ENCODE measurements around the gene OR6K6.
A peak's percentile ranks its signal among the peaks of the same experiment; 100 is the strongest.

Gene OR6K6, protein sequence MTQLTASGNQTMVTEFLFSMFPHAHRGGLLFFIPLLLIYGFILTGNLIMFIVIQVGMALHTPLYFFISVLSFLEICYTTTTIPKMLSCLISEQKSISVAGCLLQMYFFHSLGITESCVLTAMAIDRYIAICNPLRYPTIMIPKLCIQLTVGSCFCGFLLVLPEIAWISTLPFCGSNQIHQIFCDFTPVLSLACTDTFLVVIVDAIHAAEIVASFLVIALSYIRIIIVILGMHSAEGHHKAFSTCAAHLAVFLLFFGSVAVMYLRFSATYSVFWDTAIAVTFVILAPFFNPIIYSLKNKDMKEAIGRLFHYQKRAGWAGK

DNA sequence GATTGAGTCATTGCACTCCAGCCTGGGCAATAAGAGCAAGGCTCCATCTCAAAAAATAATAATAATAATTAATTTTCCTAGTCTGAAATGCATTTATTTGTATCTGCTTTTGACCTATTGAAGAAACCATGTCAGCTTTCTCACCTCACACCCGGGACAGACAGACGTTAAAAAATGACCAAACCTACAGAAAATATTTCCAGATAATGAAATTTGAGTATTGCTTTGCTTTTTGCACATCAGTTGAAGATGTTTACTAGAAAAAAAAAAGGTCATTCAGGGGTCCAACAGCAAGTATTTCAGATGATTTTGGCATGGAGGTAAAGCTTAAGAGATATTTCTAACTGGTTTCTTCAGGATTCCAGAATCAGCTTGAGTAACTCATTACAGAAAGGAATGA lies at the start of gene OR6K6:
Gene OR6K6 (plus strand): TSS at position 301 of the 400 bp plus-strand sequence. CDS start 168 bp downstream, outside the sequence.
- no peak for DNase-seq

DNA sequence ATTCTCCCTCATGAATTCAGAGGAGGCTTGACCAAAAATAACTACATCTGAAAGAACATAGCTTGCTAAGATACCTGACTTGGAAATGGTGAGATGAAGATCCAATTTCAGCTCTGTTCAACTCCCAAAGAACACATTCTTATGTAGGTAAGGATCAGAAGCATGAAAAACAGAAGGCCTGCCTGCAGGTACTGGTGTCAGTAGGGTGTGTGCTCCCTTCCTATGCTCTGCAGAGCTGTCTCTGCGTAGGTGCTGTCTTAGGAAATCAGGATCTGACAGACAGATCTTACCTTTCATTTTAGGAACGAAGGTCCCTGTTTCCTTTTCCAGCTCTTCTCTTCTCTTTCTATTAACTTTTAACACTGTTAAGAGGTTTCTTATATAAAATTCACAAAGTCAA lies 48.4 kb upstream of the OR6K6 start:
- DNase-seq, result no peak

DNA sequence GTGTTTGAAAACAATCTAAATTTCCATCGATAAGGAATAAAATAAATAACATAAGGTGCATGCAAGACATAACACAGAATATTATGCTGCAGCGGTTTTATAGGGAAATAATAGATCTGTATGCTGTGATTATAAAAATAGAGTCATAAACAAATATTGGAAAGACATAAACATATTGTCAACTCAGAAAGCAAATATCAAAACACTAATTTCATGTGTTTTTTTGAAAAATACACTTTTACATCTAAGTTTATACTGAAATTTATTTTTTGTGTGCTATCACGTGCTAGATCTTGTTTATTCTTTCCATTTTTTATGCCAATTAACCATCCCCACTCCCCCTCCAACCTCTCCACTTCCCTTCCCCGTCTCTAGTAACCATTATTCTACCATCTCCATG lies 43.4 kb upstream of the OR6K6 start:
- no peak for DNase-seq

DNA sequence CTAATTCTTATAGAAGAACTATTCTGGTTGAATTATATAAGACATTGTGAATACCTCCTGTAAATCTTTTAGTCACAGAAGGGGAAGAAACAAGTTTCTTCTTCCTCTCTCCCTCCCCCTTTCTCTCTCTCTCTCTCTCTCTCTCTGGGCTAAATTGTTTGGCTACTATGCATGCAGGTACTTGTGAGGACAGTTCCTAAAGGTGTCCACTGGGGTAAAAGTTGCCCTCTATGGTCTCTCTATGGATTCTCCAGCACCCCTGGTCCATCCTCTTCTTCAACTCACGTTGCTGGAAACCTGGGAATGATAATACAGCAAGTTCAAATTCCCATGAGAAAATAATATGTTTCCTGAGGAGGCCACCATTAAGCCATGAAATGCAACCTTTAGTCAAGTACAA lies 39.8 kb upstream of the OR6K6 start:
- no peak for DNase-seq

DNA sequence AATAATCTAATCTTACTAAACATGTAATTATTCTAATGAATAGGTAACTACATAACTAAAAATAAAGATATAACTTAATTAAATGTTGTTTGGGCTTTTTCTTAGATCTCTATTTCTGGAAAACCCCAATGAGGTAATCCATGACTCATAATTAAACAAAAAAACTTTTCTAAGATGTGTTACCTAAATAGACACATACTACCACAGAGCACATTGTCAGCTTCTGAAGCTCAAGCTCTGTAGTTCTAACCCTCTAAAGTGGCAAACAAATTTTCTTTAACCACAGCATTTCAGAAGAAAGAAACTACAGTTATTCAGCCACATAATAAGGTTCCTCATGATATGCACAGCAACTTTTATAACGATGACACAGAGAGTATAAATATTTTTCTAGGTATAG lies 38.2 kb upstream of the OR6K6 start:
- no peak for DNase-seq

DNA sequence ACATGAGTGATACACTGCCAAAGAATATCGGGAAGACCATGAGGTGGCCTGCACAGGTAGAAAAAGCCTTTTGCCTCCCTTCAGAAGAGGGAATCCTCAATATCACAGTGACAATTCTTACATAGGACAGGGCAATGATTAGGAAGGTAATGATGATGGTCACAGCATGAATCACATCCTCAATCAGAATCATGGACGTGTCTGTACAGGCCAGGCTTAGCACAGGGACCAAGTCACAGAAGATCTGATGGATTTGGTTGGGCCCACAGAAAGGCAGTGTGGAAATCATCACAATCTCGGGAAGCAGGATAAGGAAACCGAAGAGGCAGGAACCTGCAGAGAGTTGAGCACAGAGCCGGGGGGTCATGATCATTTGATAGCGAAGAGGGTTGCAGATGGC lies 37.2 kb upstream of the OR6K6 start:
- DNase-seq, result no peak

DNA sequence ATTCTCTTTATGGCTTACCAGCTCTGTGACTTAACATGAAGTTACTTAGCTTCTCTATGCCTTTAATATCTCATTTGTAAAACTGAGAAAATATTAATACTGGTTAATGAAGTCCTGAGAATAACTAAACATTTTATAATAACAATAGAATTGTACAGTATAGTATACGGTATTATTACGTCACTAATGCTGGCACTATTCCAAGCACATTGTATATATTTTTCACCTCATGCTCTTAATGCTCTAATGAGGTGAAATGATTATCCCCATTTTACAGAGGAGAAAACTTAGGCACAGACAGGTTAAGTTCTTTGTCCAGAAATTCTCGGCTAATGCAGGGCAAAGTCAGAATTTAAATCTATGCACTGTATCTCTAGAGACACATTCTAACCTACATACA lies 34.9 kb upstream of the OR6K6 start:
- DNase-seq, result no peak

DNA sequence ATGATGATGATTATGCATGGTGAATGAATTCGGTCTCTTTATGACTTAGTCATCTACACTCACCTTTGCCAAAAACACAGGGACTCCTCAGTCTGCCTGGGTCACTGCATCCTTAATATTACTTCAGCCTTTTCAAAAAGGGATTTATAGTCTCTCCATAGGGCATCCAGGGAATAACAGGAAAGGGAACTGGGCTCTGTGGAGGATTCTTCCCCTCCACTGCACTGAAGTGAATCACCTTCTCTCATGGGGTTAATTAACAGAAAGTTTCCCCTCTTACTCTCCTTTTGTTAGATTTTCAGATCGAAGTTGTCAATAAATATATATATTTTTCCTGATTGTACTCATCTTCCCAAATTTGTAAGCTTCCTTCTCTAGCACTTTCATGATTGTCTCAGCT lies 33.9 kb upstream of the OR6K6 start, which contains the start of gene OR6K3:
Gene OR6K3 (minus strand): TSS at position 101 of the 400 bp plus-strand sequence. CDS start 2,605 bp downstream, outside the sequence.
- no peak for DNase-seq

DNA sequence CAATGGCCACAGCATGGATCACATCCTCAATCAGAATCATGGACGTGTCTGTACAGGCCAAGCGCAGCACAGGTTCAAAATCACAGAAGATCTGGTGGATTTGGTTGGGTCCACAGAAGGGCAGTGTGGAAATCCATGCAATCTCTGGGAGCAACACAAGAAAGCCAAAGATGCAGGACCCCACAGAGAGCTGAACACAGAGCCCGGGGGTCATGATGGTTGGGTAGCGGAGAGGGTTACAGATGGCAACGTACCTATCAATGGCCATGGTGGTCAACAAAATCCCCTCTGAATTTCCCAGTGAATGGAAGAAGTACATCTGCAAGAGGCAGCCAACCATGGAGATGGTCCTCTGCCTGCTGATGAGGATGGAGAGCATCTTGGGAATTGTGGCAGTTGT lies 30.1 kb upstream of the OR6K6 start:
- DNase-seq, result no peak

DNA sequence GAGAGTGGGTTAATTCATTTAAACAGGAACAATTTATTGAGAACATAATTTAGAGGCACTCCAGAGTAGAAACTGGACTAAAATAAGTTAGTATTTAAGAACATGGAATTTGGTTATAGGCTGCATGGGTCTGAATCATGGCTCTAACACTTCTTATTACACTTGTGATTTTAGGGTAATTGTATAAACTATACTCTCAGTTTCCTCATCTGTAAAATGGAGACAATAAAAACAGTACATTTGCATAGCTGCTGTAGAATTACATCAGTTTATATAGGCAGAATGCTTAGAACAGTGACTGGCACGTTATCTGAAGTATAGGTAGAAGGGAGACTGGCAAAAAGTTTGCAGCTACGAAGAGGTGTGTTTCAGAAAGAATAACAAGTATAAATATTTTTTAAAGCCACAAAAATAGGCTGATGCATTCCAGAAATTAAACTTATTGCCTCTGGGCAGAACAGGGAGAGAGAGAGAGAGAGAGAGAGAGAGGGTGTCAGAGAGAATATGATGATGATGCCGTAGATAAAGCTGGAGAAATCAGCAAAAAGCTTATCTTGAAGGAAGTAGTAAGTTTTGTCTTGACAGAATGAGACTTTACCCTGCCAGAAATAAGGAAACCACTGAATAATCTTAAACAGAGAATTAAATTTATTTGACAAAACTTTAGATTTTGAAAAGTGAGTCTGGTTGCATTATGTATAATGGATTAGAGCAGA lies 25.9 kb upstream of the OR6K6 start:
- DNase-seq, result no peak

DNA sequence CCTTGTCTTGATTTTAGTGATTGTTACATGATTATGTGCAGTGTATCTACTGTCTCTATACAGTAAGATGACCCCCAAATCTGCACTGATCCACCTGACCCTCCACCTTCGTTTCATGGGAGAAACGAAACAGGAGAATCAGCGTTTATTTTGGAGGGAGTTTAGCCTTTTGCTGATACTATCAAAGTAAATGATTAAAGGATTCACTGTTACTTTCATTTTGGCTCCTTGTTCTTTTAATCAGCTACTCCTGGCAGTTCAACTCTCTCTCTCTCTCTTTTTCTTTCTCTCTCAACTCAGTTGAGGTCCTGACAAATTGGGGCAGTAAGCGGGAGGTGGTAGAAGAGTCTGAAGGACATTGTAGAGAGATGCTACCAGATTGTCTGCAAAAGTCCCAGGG lies 24.1 kb upstream of the OR6K6 start:
- DNase-seq, result no peak

DNA sequence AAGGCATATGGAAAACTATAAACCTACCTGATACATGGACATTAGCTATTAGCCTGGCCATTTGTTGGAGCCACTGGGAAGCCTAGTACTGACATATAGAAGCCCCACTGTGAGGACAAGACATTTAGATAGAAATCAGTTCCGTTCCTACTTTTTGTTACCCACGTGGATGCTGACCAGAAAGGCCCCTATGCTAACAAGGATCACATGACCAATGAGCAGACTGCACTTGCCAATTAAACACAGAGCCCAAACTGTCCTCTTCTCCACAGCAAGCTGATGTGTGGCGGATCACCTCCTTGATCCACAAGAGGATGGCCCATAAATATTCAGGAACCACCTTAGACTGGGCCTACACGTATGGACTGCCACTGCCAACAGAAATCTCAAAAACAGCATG lies 22.8 kb upstream of the OR6K6 start:
- no peak for DNase-seq

DNA sequence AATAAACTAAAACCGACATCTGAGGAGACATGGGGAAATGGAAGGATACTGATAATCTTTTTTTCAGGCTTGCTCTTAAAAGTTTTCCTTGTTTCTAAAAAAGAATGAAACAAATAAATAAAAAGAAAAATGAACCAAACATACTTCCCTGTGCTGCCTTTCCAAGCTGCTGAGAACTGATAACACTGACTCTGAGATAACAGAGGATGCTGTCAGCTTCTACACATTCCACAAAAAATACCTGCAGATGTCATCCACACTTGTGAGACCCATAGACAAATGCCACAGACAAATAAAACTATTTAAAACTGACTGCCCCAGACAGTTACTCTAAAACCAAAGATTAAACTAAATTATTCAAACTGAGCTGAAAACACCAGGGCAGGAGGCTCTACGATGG lies 22.0 kb upstream of the OR6K6 start:
- DNase-seq, result no peak

DNA sequence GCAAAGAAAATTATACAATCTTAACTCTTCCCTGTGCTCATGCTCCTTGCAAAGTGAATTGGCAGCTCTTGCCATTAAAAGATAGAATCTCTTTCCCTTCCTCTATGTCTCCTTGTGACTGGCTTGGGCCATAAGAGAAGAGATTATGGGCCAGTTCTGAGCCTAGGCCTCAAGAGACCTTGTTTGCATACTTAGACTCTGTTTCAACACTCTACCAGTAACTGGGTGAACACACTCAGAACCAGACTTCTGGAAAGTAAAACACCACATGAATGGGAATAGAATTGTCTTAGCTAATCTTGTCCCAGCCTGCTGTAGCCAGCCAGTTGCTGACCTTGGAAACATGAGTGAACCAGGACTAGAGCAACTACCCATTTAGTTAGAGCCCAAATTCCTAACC lies 18.7 kb upstream of the OR6K6 start:
- no peak for DNase-seq

DNA sequence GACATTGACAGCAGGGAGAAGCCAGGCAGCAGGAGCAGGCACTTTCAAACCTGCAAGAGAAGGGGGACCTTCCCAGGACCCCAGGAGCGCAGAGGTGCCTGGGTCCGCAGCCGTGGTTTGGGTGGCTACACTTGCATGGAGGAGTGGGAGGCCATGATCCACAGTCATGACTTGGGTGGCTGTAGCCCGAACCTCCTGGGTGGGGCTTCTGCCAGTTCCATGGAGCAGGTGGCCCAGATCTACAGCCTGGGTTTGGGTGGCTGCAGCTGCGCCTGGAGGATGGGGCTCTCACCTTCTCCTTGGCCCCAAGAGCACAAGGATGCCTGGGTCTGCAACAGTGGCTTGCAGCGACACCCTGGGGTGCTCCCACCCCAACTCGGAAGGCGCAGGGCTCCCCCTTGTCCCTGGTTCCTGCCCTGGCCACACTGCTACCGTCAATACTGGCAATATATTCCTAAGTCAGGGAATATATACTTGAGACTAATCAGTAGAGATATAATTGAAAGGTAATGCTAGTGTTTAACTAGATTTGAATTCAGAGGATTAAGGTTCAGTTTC lies 2.3 kb upstream of the OR6K6 start:
- DNase-seq, result no peak

DNA sequence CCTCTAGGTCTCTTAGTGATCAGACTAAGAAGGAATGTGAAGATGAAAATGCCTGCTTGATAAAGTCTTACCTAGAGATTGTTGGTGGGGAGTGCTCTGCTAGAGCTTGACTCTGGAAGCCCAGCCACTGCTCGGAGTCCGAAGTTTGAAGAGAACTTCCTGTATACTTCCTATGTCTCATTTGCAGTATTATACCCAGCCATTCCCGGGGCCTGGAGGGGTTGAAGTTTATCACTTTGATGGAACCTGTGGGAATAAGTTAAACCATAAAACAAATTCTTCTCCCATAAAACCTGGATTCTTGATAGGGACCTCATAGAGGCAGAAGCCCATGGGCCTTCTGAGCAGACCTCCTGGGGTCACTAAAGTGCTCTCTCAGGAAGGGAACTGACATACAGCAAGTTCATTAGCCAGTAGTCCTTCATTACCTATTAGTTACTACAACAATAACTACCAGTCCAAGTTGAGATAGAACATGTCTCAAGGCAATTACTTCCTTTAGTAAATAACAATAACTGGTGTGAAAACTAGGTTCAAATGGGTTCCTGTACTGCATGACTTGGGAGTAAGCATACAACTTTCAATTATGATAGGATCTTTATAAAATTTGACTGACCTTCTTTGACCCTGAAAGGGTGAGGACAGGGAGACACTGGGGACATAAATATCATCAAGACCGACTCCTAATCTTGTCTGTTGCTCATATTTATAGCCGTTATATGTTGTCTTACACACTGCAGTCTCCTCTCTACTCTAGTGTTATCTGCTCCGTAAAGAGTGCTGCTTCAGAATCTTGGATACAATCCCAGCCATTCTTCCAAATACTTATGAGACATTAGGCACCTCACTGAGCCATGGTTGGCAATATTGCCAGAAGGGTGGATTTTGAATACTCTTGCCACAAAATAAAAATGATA lies 17.7 kb downstream of the OR6K6 start, which contains the start of gene OR6N1:
Gene OR6N1 (minus strand): TSS at position 246 of the 917 bp plus-strand sequence. CDS start 5,513 bp downstream, outside the sequence.
- DNase-seq, result no peak

DNA sequence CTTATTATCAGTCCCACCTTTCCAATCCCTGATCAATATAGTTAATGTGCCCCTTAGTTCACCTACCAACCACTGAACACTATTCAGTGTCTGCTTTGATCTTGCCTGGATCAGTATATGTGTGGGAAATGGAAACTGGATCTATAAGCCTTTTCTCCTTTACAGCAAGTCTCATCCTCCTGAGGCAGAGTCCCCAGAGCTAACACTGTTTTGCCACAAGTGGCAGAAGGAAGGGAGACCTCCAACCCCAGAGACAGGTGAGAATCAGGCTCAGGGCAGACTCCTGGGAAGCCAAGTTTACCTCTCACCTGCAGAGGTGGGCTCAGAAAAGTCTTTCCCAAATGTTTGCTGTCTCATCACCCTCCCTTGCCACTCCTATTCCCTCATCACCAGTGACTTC lies 26.6 kb downstream of the OR6K6 start, which contains the start of gene OR6N2:
Gene OR6N2 (minus strand): TSS at position 101 of the 400 bp plus-strand sequence. CDS start 3,569 bp downstream, outside the sequence.
- DNase-seq, result no peak

DNA sequence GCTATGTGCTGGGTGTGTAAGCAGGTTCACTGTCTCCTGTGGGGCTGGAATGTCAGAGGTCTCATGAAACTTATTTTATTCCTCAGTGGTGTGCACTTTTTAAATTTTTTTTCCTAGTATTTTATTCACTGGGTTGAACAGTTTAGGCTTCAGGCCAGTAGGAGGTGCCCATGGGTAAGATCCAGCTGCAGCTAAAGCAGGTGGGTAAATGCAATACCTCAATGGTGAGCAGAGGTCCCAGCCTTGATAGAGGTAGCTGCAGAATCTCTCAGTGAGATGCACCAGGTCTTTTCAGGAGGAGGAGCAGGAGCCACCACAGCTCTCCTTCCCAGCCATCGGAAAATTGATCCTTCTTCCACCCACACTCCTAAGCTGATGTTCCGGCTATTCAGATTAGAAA lies 39.1 kb downstream of the OR6K6 start:
- DNase-seq, result peak; percentile 19 to 43

DNA sequence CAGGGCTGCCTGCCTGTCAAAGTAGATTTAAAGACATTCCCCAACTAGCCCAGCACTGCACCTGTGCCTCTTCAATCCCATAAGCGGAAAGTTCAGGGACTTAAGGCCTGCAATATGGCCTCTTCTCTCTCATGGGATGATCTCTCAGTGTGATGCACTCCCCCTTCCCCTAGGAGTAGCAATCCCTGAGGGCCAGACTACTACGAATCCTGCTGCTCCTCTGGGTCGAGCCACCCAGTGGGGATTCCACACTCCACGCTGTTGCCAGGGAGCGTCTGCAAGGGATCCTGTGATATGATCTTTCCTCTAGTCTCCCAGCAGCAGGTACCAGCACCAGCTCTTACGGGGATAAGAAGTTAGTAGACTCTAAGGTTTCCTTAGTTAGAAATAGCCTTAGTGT lies 39.7 kb downstream of the OR6K6 start:
- no peak for DNase-seq

DNA sequence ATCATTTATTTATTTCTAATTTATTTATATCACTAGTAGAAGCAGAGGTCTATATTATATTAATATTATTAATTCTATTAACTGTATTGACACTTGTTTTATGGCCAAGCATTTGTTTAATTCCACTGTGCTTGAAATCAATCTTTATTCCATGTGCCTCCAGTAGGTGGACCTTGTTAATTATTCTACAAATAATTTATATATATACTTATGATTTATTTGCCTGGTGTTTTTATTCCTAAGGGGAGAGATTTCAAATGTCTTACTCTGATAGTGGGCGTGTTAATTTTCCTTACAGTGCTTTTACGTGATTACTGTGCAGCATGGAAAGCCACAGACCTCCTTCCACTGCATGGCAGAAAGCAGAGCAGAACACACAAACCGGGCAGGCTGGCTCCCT lies 44.0 kb downstream of the OR6K6 start:
- peak in 1 of 2 donors; percentile 3 for DNase-seq

DNA sequence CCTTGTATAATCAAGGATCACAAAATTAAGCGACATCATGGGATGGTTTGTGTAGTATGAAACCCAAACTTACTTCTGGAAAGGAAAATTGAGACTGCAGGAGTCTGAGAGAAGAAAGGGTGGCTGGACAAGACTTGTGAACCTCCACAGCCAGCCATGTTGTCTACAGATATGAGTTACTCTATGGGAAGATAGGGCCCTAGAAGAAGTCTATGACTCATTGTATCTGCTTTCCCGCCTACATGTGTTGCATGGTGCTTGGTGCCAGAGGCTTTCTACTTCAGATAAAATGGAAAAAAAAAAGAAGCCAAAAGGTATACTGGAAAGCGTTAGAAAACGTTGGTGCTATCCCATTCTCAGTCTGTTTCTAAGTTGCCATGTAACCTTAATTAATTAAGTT lies 45.2 kb downstream of the OR6K6 start:
- DNase-seq, result no peak

DNA sequence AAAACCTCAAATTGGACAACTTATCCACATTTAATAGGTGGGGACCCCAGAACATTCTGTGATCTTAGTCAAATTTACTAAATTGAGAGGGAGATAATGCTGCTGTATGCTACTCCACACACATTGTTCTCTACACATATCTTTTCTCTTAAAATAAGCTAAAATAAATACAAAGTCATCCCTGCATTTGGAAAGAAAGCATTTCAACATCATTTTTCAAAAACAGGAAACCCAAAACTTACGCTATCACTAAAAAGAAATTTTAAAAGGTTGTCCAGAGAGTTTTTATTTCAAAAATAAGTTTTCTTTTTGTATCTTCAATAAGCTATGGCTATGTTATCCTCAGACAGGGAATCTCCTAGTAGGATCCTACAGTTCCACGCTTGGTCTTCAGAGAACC lies 46.0 kb downstream of the OR6K6 start:
- no peak for DNase-seq

DNA sequence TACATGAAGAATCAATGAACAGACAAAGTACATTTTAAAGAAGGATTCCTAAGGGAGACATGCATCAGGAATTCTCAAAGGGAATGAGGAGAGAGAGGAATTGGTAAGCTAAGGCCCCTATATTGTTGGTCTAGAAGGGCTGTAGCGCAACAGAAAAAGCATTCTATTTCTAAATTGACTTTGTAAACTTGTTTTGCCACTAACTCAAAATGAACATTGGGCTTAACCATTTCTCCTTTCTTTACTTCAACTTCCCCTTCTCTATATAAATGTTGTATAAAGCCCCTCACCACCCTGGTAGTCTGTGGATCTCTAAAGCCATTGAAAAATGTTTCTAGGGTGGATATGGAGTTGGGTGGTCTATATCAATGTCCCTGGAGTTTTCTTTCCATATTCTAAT lies 46.9 kb downstream of the OR6K6 start:
- no peak for DNase-seq
